KMS-11 (cell line): ENCODE measurements around the gene CCDC24.

Experiments
- H2AFZ ChIP-seq: fragments of 200-600 bp; sonication (generic); 2 replicates; pipeline ENCODE4 v1.6.1; 2016; ENCODE audit warnings: antibody characterized with exemption, mixed run types, low read depth
- H3K27ac ChIP-seq: fragments of 200-600 bp; sonication (generic); 2 replicates; pipeline ENCODE4 v1.6.1; 2016; ENCODE audit warnings: mild to moderate bottlenecking, mixed run types
- H3K27me3 ChIP-seq: fragments of 200-600 bp; sonication (generic); 2 replicates; pipeline ENCODE4 v1.6.1; 2017; ENCODE audit warnings: mild to moderate bottlenecking, low read depth, mixed run types, moderate library complexity; ENCODE audit not compliant: insufficient read depth
- H3K36me3 ChIP-seq: fragments of 200-600 bp; sonication (generic); 2 replicates; pipeline ENCODE4 v1.6.1; 2017; ENCODE audit warnings: mild to moderate bottlenecking, mixed run types; ENCODE audit not compliant: insufficient read depth
- H3K4me1 ChIP-seq: fragments of 200-600 bp; sonication (generic); 2 replicates; pipeline ENCODE4 v1.6.1; 2016; ENCODE audit warnings: mild to moderate bottlenecking, low read depth, mixed run types; ENCODE audit not compliant: poor library complexity, severe bottlenecking
- H3K4me2 ChIP-seq: fragments of 200-600 bp; sonication (generic); 2 replicates; pipeline ENCODE4 v1.7.0; 2016; ENCODE audit warnings: mild to moderate bottlenecking, mixed run types
- H3K4me3 ChIP-seq: fragments of 200-600 bp; sonication (generic); IDR thresholded peaks from 2 replicates; pipeline ENCODE4 v1.6.1; 2017; ENCODE audit warnings: low read depth, low read length, mixed read lengths; ENCODE audit not compliant: insufficient read depth
- H3K79me2 ChIP-seq: fragments of 200-600 bp; sonication (generic); 2 replicates; pipeline ENCODE4 v1.6.1; 2016; ENCODE audit warnings: low read depth, mixed run types; ENCODE audit not compliant: insufficient read depth
- H3K9ac ChIP-seq: fragments of 200-600 bp; sonication (generic); 2 replicates; pipeline ENCODE4 v1.6.1; 2016; ENCODE audit warnings: mild to moderate bottlenecking, mixed run types
- H4K20me1 ChIP-seq: fragments of 200-600 bp; sonication (generic); 2 replicates; pipeline ENCODE4 v1.6.1; 2016; ENCODE audit warnings: mild to moderate bottlenecking, mixed run types; ENCODE audit not compliant: insufficient read depth
- TF ChIP-seq, protein P1 (sequence below): fragments of 200-600 bp; sonication (generic); conservative IDR thresholded peaks from 2 replicates; pipeline ENCODE4 v1.6.1; 2017; ENCODE audit warnings: low read depth, mild to moderate bottlenecking, antibody characterized with exemption, low read length, moderate library complexity, mixed read lengths

CCDC24 gene

DNA sequence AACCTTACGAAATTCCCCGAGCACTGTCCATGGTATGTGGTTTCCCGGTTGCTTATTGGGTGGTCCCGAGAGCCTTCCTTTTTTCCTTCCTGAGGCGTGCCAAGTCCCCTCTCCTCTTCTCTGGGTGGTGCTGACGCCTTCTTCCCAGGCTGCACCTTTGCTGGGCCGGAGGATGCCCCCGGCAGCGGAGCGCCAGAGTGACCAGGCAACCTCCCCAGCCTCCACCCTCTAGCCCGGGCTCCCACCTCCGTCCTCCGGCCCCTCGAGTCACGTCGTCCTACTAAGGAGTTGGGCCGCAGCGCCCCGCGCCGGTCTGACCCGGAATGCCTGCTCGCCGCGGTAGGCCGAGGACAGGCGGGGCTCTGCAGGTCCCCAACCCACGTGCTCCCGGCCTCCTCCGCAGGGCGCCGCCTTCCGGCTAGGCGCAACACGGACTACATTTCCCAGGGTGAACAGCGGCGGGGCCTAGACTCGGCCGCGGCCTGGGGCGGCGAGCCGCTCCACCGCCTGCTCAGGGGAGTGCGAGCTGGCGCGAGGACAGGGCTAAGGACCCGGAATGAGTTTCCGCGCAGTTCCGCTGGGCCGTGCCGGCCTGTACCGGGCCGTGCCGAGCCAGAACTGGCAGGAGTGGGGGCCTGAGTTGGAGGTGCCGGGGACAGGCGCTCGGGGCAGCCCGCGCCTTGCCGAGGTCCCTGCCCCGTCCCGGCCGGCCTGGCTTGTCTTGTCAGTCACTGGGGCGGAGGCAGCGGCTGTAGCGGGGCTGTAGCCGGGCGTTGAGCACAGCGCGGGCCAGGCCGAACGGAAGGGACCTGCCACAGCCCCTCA lies 45.0 kb upstream of the CCDC24 start, which contains the start of gene IPO13:
Gene IPO13 (plus strand): TSS at position 715 of the 825 bp plus-strand sequence. CDS start 651 bp downstream, outside the sequence.
- Histone ChIP-seq H3K36me3 (no peaks in the 10 kb centered on the region), H3K27ac (peak within 1 kb of the TSS; percentile 96), H3K79me2 (peaks cover 12% of the 10 kb centered on the region), H2AFZ (peak within 1 kb of the TSS; percentile 85), H3K9ac (peak within 1 kb of the TSS; percentile 99), H3K4me2 (peak within 1 kb of the TSS; percentile 98), H3K4me1 (peaks cover 22% of the 10 kb centered on the region), H3K27me3 (no peaks in the 10 kb centered on the region), H3K4me3 (peak within 1 kb of the TSS; percentile 75), H4K20me1 (no peaks in the 10 kb centered on the region)
- TF ChIP-seq, protein P1, sequence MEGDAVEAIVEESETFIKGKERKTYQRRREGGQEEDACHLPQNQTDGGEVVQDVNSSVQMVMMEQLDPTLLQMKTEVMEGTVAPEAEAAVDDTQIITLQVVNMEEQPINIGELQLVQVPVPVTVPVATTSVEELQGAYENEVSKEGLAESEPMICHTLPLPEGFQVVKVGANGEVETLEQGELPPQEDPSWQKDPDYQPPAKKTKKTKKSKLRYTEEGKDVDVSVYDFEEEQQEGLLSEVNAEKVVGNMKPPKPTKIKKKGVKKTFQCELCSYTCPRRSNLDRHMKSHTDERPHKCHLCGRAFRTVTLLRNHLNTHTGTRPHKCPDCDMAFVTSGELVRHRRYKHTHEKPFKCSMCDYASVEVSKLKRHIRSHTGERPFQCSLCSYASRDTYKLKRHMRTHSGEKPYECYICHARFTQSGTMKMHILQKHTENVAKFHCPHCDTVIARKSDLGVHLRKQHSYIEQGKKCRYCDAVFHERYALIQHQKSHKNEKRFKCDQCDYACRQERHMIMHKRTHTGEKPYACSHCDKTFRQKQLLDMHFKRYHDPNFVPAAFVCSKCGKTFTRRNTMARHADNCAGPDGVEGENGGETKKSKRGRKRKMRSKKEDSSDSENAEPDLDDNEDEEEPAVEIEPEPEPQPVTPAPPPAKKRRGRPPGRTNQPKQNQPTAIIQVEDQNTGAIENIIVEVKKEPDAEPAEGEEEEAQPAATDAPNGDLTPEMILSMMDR: peak; percentile 74

DNA sequence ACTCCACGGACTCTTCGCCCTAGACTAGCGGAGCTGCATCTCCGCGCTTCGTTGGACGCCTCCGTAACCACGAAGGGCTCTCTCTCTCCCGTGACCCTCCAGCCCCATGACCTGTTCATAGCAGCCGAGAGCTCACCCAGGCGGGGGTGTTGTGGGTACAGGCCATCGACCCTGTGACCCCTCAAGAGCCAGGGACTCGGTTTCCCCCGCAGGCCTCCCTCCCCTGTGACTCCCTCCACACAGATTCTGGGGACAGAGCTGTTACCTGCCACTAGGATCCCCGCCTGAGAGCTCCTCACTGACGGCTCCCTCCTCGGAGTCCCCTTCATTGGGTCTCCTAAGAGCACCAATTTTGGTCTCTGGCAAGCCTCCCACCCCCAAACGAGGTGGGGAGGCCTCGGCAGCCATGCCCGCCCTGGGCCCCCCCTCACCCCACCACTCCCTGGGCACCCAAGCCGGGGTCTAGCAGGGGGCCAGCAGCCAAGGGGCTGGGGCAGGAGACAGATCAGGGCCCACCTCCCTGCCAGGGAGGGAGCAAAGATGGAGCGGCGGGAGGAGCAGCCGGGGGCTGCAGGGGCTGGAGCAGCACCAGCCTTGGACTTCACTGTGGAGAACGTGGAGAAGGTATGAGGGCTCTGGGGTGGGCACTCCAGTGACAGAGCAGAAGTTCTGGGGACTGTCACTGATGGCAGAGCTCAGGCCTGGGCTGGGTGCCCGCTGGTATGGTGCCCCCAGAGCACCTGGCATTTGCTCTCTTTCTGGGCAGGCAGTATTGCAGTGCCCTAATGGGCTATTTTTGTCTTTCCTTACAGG lies 44.1 kb upstream of the CCDC24 start:
- H3K36me3 ChIP-seq: no peaks in the 10 kb centered on the region
- H3K9ac ChIP-seq: peak overlapping the region; percentile 99
- peak overlapping the region; percentile 85 for H2AFZ ChIP-seq
- H3K27ac ChIP-seq: peak overlapping the region; percentile 96
- H3K27me3 ChIP-seq: no peaks in the 10 kb centered on the region
- H3K79me2 ChIP-seq: peaks cover 12% of the 10 kb centered on the region
- H3K4me2 ChIP-seq: peak overlapping the region; percentile 98
- TF ChIP-seq, protein P1: no peak
- H4K20me1 ChIP-seq: no peaks in the 10 kb centered on the region
- H3K4me1 ChIP-seq: peaks cover 22% of the 10 kb centered on the region
- peak overlapping the region; percentile 75 for H3K4me3 ChIP-seq

DNA sequence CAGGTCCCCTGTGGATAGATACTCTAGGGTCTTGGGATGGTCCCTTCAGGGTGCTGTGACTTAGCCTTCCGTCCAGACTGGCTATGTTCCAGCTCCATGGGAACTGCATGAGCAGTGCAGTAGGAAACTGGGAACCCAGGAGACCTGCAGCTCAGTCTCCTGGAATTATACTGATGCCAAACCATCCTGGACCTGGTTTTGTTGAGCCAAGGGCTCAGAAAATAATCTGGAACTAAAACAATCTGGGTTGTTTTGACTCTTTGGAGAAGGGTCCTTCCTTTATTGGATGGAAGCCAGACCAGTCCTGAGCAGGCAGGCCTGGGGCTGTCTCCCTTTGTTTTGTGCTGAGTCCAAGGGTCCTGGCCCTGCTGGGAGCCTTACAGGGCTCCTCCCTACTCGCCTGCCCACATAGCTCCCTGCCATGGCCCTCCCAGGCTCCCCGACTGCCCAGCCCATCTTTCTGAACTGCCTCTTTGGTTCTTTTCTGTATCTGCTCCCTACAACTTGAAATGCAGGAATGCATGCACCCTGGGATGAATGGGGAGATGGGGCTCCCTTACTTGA lies 43.4 kb upstream of the CCDC24 start:
- H3K4me1 ChIP-seq: peaks cover 22% of the 10 kb centered on the region
- no peak overlapping the region for H3K27ac ChIP-seq
- H2AFZ ChIP-seq: no peak overlapping the region
- H3K9ac ChIP-seq: peak overlapping the region; percentile 99; the same call in 1 of the 2 replicates
- H3K27me3 ChIP-seq: no peaks in the 10 kb centered on the region
- H3K4me3 ChIP-seq: no peak overlapping the region
- no peaks in the 10 kb centered on the region for H4K20me1 ChIP-seq
- TF ChIP-seq, protein P1: no peak
- H3K36me3 ChIP-seq: no peaks in the 10 kb centered on the region
- H3K4me2 ChIP-seq: peak overlapping the region; percentile 98
- peaks cover 12% of the 10 kb centered on the region for H3K79me2 ChIP-seq

DNA sequence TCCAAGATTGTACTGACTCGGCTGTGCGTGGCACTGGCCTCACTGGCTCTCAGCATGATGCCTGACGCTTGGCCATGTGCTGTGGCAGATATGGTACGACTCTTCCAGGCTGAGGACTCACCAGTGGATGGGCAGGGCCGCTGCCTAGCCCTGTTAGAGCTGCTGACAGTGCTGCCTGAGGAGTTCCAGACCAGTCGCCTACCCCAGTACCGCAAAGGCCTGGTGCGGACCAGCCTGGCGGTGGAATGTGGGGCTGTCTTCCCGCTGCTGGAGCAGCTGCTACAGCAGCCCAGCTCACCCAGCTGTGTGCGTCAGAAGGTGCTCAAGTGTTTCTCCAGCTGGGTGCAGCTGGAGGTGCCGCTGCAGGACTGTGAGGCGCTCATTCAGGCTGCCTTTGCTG lies 41.7 kb upstream of the CCDC24 start:
- Histone ChIP-seq H3K27me3 (no peaks in the 10 kb centered on the region), H4K20me1 (no peaks in the 10 kb centered on the region), H3K4me1 (peaks cover 20% of the 10 kb centered on the region), H3K36me3 (no peaks in the 10 kb centered on the region), H3K9ac (no peak overlapping the region), H2AFZ (no peak overlapping the region), H3K4me2 (no peak overlapping the region), H3K27ac (no peak overlapping the region), H3K4me3 (no peak overlapping the region), H3K79me2 (peaks cover 12% of the 10 kb centered on the region)
- TF ChIP-seq, protein P1: no peak
